ENCODE data around the gene PTPRG. TPM values are rescaled to one million over a fixed set of nuclear protein-coding genes. Genes with fewer than 3 reads are reported as not detected.

The PTPRG gene
- total RNA-seq, 1 experiment from 2014 or later: 0.73 TPM

GRCh38 chr3:62343755-62344154 lies 782.4 kb downstream of the PTPRG start:
- Histone ChIP-seq H3K9me3 (ENCODE audit: low read length) (no peaks in the 10 kb centered on the region), H3K79me2 (ENCODE audit: low read length) (no peaks in the 10 kb centered on the region), H3K4me3 (ENCODE audit: low read length) (no peak overlapping the region), H3K4me1 (ENCODE audit: insufficient read depth, low read length) (no peaks in the 10 kb centered on the region), H3K27ac (ENCODE audit: low read length) (no peak overlapping the region), H2AFZ (ENCODE audit: low read length) (no peak overlapping the region), H3K4me2 (ENCODE audit: low read length) (no peak overlapping the region), H4K20me1 (ENCODE audit: low read length) (no peaks in the 10 kb centered on the region), H3K36me3 (ENCODE audit: low read depth, low read length) (no peaks in the 10 kb centered on the region), H3K27me3 (ENCODE audit: low read length) (no peaks in the 10 kb centered on the region), H3K9me2 (replicated peaks; ENCODE audit: low read length) (no peaks in the 10 kb centered on the region), H3F3A (ENCODE audit: low read length, unreplicated experiment) (no peaks in the 10 kb centered on the region), H3K9ac (ENCODE audit: low read length) (no peak overlapping the region)
- ChIA-PET CTCF (no interaction called here), POLR2A (ENCODE audit: unreplicated experiment) (no interaction called here)
- intact Hi-C loops (cut with micrococcal nuclease): no loop called here
- no TSS peak for BruUV-seq (replicated peaks)
- no peak for ATAC-seq
- TF ChIP-seq CTCF (conservative IDR thresholded peaks at IDR 0.05; ENCODE audit: low read depth, low read length) (no peak), EZH2 (IDR thresholded peaks at IDR 0.05; ENCODE audit: low read length, unreplicated experiment) (no peak), EZH2phosphoT487 (IDR thresholded peaks at IDR 0.05; ENCODE audit: borderline replicate concordance, low read length) (no peak)
- no peak for DNase-seq

Data from PC-3 (cell line).